Loucy (cell line): Measurements from ENCODE around the gene KCNC4.

Experiments used
- H2AFZ ChIP-seq: fragments of 200-600 bp; sonication (generic); 2 replicates; pipeline ENCODE4 v1.6.0; 2016; ENCODE audit warnings: antibody characterized with exemption, mild to moderate bottlenecking, low read length, moderate library complexity
- H3F3A ChIP-seq: fragments of 200-600 bp; 2 replicates; pipeline ENCODE4 v1.6.0; 2016; ENCODE audit warnings: antibody characterized with exemption, low read depth, mild to moderate bottlenecking
- H3K27me3 ChIP-seq: fragments of 200-600 bp; sonication (generic); 2 replicates; pipeline ENCODE4 v1.6.1; 2014; ENCODE audit warnings: low read length, mild to moderate bottlenecking; ENCODE audit not compliant: insufficient read depth, poor library complexity, severe bottlenecking
- H3K36me3 ChIP-seq: fragments of 200-600 bp; sonication (generic); 2 replicates; pipeline ENCODE4 v1.6.1; 2016; ENCODE audit warnings: low read length; ENCODE audit not compliant: insufficient read depth
- H3K4me1 ChIP-seq: fragments of 200-600 bp; sonication (generic); 2 replicates; pipeline ENCODE4 v1.5.1; 2014; ENCODE audit warnings: low read length, mild to moderate bottlenecking; ENCODE audit not compliant: insufficient read depth, poor library complexity, severe bottlenecking
- H3K4me2 ChIP-seq: fragments of 200-600 bp; sonication (generic); 2 replicates; pipeline ENCODE4 v1.6.0; 2014; ENCODE audit warnings: antibody characterized with exemption, low read length, low read depth, mild to moderate bottlenecking; ENCODE audit not compliant: poor library complexity, severe bottlenecking
- H3K4me3 ChIP-seq: fragments of 200-600 bp; sonication (generic); 2 replicates; pipeline ENCODE4 v1.5.1; 2014; ENCODE audit warnings: low read length, mild to moderate bottlenecking, mixed read lengths; ENCODE audit not compliant: poor library complexity, severe bottlenecking
- H3K79me2 ChIP-seq: fragments of 200-600 bp; sonication (generic); 2 replicates; pipeline ENCODE4 v1.6.1; 2014; ENCODE audit warnings: low read length; ENCODE audit not compliant: insufficient read depth
- H3K9ac ChIP-seq: fragments of 200-600 bp; sonication (generic); 2 replicates; pipeline ENCODE4 v1.6.0; 2014; ENCODE audit warnings: mild to moderate bottlenecking, low read depth, low read length, moderate library complexity; ENCODE audit not compliant: poor library complexity, severe bottlenecking
- H3K9me2 ChIP-seq: fragments of 200-600 bp; sonication (generic); replicated peaks from 2 replicates; pipeline ENCODE4 v1.6.1; 2016; ENCODE audit warnings: low read depth, low read length, mixed read lengths
- H3K9me3 ChIP-seq: fragments of 200-600 bp; sonication (generic); 2 replicates; pipeline ENCODE4 v1.6.1; 2014; ENCODE audit warnings: mild to moderate bottlenecking, antibody characterized with exemption, low read length, low read depth; ENCODE audit not compliant: insufficient read depth
- H4K20me1 ChIP-seq: fragments of 200-600 bp; sonication (generic); 2 replicates; pipeline ENCODE4 v1.6.0; 2014; ENCODE audit warnings: antibody characterized with exemption, low read length, mild to moderate bottlenecking; ENCODE audit not compliant: insufficient read depth, poor library complexity, severe bottlenecking
- EZH2phosphoT487 ChIP-seq: fragments of 200-600 bp; IDR thresholded peaks from 2 replicates; pipeline ENCODE4 v1.6.1; 2018; ENCODE audit warnings: antibody characterized with exemption, mild to moderate bottlenecking, moderate library complexity, borderline replicate concordance
- TF ChIP-seq, protein P1 (sequence below): fragments of 200-600 bp; sonication (generic); conservative IDR thresholded peaks from 2 replicates; pipeline ENCODE4 v1.5.1; 2014; ENCODE audit warnings: mild to moderate bottlenecking, antibody characterized with exemption, low read length

The KCNC4 gene

DNA sequence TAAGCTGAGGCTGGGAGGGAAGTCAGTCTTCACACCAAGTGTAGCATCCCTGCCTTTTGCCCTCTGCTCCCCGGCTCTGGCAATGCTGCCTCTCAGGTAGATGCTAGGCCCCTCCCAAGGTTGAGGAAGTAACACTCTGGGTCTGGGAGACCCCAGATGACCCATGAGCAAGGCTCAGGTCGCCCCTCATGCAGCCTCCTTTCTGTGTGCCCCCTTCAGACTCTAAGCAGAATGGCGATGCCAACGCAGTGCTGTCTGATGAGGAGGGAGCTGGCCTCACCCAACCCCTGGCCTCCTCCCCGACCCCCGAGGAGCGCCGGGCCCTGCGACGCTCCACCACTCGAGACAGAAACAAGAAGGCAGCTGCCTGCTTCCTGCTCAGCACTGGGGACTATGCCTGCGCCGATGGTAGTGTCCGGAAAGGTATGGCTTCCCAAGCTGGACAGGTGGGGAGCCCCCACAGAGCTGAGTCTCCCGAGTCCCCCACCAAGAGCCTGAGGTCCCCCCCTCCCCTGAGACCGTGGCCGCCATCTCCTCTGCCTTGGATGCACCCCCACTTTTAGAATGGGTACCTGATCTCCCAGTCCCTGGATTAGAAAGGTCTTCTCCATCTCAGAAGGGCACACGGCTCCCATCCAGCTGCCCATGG is 15.8 kb downstream of the KCNC4 start:
- H3K4me1 ChIP-seq, result no peaks in the 10 kb centered on the region
- no peak overlapping the region for H3K4me2 ChIP-seq
- H3K27me3 ChIP-seq, result no peaks in the 10 kb centered on the region
- no peaks in the 10 kb centered on the region for H3K9me3 ChIP-seq
- no peak for TF ChIP-seq EZH2phosphoT487
- TF ChIP-seq, protein P1, sequence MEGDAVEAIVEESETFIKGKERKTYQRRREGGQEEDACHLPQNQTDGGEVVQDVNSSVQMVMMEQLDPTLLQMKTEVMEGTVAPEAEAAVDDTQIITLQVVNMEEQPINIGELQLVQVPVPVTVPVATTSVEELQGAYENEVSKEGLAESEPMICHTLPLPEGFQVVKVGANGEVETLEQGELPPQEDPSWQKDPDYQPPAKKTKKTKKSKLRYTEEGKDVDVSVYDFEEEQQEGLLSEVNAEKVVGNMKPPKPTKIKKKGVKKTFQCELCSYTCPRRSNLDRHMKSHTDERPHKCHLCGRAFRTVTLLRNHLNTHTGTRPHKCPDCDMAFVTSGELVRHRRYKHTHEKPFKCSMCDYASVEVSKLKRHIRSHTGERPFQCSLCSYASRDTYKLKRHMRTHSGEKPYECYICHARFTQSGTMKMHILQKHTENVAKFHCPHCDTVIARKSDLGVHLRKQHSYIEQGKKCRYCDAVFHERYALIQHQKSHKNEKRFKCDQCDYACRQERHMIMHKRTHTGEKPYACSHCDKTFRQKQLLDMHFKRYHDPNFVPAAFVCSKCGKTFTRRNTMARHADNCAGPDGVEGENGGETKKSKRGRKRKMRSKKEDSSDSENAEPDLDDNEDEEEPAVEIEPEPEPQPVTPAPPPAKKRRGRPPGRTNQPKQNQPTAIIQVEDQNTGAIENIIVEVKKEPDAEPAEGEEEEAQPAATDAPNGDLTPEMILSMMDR, result no peak
- H3F3A ChIP-seq, result no peaks in the 10 kb centered on the region
- no peak overlapping the region for H3K4me3 ChIP-seq
- no peaks in the 10 kb centered on the region for H4K20me1 ChIP-seq
- H2AFZ ChIP-seq, result no peak overlapping the region
- H3K9ac ChIP-seq, result no peak overlapping the region
- no peaks in the 10 kb centered on the region for H3K79me2 ChIP-seq
- no peaks in the 10 kb centered on the region for H3K9me2 ChIP-seq
- no peaks in the 10 kb centered on the region; the same call in 1 of the 2 replicates for H3K36me3 ChIP-seq

- Histone ChIP-seq H3K27me3 (no peaks in the 10 kb centered on the region), H3K4me1 (no peaks in the 10 kb centered on the region), H3K4me3 (no peak overlapping the region), H3K4me2 (no peak overlapping the region), H3K36me3 (no peaks in the 10 kb centered on the region; the same call in 1 of the 2 replicates), H3K9me2 (no peaks in the 10 kb centered on the region), H3K9ac (no peak overlapping the region), H3K79me2 (no peaks in the 10 kb centered on the region), H4K20me1 (no peaks in the 10 kb centered on the region), H2AFZ (no peak overlapping the region), H3K9me3 (no peaks in the 10 kb centered on the region), H3F3A (no peaks in the 10 kb centered on the region)
- no peak for TF ChIP-seq EZH2phosphoT487
- TF ChIP-seq, protein P1, result no peak
Measured at GRCh38 chr1:110227774-110228173, 17.7 kb downstream of the KCNC4 start.

DNA sequence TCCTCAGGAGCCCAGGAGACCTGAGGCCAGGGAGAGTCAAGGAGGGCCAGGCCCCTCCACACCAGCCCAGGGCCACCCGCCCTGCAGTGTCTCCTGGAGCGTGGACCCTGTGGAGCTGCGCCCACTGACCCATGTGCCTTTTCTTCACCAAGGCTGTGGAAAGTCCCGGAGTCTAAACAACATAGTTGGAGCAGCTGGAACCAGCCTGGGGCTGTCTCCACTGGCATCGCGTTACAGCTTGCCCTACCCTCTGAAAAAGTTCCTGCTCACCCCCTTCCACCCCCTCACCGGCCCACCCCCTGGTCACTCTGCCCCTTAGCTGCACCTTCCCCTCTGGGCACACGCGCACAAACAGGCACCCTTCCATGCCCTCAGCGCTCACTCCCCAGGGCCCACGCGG is 18.3 kb downstream of the KCNC4 start:
- Histone ChIP-seq H3K4me3 (no peak overlapping the region), H3K4me2 (no peak overlapping the region), H3K4me1 (no peaks in the 10 kb centered on the region), H3K79me2 (no peaks in the 10 kb centered on the region), H4K20me1 (no peaks in the 10 kb centered on the region), H3K9me2 (no peaks in the 10 kb centered on the region), H3F3A (no peaks in the 10 kb centered on the region), H3K9ac (no peak overlapping the region), H3K9me3 (no peaks in the 10 kb centered on the region), H3K27me3 (no peaks in the 10 kb centered on the region), H3K36me3 (no peaks in the 10 kb centered on the region; the same call in 1 of the 2 replicates), H2AFZ (no peak overlapping the region)
- TF ChIP-seq EZH2phosphoT487, result no peak
- TF ChIP-seq, protein P1, result no peak
